GM12801 (cell line): Measurements from ENCODE around the gene RPAP2.

Experiments
- TF ChIP-seq, protein P1 (sequence below): IDR thresholded peaks from one replicate; pipeline ENCODE4 v1.5.1; 2011; ENCODE audit warnings: control low read depth; ENCODE audit not compliant: insufficient read length; ENCODE audit errors: extremely low read depth

The RPAP2 gene

DNA sequence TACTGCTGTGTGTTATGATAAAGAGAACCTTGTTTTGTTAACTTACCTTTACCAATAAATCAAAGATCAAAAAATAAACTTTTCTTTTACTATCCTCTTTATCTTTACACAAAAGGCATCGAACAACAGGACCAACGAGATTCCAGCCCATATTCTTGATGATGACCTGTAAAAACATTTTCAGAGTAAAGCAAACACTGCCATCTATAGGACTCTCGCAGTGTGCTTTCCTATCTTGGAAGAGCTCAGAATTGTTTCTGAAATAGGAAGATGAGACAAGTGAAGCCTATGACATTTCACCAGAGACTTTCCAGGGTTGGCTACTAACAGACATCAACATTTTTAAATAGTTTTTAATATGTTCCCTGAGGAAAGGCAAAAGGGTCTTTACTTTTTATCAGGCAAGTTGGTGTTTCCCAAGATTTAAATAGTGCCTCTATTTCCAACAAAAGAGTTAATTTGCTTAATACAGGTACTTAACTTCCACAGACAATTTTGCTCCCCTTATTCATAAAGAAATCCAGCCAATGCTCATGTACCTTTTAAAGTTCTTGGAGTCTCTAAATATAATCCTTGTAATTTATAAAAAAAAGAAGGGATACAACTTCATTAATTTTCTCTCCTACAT, 7.4 kb upstream of the RPAP2 start:
- TF ChIP-seq, protein P1, sequence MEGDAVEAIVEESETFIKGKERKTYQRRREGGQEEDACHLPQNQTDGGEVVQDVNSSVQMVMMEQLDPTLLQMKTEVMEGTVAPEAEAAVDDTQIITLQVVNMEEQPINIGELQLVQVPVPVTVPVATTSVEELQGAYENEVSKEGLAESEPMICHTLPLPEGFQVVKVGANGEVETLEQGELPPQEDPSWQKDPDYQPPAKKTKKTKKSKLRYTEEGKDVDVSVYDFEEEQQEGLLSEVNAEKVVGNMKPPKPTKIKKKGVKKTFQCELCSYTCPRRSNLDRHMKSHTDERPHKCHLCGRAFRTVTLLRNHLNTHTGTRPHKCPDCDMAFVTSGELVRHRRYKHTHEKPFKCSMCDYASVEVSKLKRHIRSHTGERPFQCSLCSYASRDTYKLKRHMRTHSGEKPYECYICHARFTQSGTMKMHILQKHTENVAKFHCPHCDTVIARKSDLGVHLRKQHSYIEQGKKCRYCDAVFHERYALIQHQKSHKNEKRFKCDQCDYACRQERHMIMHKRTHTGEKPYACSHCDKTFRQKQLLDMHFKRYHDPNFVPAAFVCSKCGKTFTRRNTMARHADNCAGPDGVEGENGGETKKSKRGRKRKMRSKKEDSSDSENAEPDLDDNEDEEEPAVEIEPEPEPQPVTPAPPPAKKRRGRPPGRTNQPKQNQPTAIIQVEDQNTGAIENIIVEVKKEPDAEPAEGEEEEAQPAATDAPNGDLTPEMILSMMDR, result no peak

DNA sequence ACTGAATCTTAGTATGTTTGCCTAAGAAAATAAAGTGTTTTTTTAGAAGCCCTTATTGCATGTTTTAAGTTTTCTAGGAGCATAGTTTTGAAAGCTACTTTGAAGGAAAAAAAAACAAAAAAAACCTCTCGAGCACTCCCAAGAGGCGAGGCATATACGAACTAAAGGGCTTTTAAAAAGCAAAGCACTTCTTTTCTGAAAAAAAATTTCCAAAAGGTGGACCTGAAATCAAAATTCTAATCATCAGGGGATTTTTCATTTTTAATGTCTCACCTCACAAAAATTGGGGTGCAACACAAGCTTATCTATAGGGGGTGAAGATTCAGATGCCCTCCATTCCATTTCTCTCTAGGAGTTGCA, 666 bp upstream of the RPAP2 start:
- TF ChIP-seq, protein P1, result no peak

DNA sequence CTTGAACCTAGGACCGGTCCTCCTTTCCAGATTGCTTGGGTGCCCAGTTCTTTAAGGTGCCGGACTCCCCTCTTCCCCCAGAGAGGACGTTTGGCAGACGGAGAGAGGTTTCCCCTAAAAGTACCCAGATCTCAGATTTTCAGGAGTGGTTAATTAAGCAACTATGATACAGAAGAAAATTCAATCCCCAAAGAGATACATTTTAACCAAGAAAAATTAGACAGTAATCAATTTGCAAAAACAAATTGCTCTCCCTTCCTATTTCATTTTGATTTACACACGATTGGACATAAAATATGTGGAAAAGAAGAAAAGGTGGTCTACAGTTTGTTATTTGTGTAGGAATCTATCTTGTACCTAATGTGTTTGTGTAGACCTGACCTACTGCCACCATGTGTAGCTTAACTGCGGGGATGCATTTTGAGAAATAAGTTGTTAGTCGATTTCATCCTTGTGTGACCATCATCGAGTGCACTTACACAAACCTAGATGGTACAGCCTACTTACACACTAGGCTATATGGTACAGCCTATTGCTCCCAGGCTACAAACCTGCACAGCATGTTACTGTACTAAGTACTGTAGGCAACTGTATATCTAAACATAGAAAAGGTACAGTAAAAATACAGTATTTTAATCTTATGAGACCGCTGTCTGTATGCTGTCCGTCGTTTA, 755 bp downstream of the RPAP2 start:
- TF ChIP-seq, protein P1, result no peak

DNA sequence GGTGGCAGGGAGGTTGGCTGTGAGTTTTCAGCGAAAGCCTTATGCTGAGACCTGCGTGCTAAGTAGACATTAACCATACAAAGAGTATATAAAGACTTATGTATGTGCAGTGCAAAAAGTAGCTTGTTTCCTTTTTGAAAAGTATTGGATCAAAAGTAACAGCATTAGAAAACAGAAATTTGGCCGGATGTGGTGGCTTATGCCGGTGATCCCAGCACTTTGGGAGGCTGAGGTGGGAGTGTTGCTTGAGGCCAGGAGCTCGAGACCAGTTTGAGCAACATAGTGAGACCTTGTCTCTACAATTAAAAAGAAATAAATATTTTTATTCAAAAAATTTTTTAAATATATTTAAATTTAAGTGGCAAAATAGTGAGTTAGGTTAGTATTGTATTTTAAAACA, 2.2 kb downstream of the RPAP2 start:
- TF ChIP-seq, protein P1, result no peak

DNA sequence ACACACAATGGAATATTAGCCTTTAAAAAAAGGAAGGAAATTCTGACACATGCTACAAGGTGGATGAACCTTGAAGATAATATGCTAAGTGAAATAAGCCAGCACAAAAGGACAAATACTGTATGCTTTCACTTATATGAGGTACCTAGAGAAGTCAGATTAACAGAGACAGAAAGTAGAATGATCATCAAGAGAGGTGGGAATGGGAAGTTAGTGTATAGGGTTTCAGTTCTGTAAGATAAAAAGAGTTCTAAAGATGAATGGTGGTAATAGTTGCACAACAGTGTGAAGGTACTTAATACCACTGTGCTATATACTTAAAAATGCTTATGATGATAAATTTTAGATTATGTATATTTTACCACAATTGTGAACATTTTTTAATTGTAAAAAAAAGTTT, 7.2 kb downstream of the RPAP2 start:
- TF ChIP-seq, protein P1, result no peak

DNA sequence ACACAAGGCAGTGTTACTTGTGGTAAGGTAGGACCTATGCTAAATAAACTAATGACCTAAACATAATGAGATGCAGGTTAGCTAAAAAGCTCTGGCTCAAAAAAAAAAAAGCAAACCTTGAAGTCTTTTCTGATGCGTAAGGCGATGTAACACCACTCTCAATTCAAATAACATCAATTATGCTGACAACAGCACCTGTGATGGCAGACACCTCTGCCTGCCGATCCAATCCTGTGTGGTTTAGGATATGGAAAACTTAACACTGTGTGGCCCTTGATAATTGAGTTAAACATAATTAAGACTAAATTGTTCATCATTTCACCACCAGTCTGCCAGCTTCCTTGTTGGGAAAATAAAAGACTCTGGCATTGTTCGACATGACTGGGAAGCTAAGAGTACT, 9.1 kb downstream of the RPAP2 start:
- TF ChIP-seq, protein P1, result no peak

DNA sequence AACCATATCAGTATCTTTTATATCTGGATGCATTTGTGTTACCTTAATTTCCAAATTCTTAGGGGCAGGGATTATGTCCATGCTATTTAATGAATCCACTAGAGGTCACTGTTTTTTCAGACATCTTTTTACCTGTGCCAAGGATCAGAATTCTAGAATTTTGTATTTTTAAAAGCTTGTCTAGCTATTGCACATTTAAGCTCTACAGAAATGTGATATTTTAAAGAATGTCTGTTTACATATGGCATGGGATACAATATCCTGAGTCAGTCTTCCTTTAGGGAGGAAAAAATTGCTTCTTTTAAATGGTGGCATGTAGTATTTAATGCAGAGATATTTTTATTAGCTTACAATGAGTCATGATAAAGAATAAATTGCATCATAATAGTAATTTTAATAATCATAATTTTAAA, 11.3 kb downstream of the RPAP2 start:
- TF ChIP-seq, protein P1, result no peak

DNA sequence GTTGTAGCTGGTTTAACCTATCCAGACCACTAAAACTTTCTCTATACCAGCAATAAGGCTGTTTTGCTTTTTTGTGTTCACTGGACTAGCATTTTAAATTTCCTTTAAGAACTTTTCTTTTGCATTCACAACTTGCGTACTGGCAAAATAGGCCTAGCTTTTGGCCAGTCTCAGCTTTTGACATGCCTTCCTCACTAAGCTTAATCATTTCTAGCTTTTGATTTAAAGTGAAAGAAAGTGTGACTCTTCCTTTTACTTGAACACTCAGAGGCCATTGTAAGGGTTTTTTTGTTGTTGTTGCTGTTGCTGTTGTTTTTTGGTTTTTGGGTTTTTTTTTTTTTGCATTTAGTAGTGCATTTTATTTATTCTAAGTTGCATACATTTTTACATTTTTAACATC, 15.2 kb downstream of the RPAP2 start:
- TF ChIP-seq, protein P1, result no peak
